Measurements from ENCODE around the gene SSRP1.
"Not testable (repeated sequence)": the region's sequence is repeated elsewhere in the genome, so short reads cannot be mapped to it uniquely, and the experiment has no call there.

SSRP1 gene

GRCh38 chr11:57336856-57337255 is 1.2 kb upstream of the SSRP1 start:
- not testable (repeated sequence) for DNase-seq (ENCODE audit: low read depth in 2 of 2)

DNA sequence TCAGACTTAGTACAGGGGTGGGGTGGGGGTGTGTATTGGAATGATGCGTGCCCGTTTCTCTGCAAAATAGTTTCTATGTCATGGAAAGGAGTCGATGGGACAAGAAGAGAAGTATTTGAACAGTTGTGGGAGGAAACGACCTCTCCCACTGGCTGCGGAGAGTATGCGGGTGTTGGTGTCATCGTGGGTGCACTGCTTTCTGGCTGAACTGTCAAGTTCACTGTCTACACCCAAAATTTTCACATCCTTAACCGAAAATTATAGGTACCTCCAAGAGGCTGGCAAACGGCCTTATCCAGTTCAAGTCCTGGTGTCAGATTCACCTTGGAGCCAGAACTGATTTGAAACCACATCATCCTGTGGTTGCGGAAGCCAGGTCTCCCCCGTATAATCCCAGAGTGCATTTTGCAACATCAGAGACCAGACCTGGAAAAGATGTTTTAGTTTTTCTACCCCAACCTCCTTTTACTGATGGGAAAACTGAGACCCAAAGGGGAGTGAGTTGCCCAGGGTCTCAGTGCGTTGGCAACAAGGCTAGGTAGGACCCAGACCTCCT is 497 bp upstream of the SSRP1 start:
- no peak for DNase-seq (ENCODE audit: low read depth in 2 of 2)

GRCh38 chr11:57335023-57335342 is 709 bp downstream of the SSRP1 start:
- DNase-seq (ENCODE audit: low read depth in 2 of 2), result no peak

DNA sequence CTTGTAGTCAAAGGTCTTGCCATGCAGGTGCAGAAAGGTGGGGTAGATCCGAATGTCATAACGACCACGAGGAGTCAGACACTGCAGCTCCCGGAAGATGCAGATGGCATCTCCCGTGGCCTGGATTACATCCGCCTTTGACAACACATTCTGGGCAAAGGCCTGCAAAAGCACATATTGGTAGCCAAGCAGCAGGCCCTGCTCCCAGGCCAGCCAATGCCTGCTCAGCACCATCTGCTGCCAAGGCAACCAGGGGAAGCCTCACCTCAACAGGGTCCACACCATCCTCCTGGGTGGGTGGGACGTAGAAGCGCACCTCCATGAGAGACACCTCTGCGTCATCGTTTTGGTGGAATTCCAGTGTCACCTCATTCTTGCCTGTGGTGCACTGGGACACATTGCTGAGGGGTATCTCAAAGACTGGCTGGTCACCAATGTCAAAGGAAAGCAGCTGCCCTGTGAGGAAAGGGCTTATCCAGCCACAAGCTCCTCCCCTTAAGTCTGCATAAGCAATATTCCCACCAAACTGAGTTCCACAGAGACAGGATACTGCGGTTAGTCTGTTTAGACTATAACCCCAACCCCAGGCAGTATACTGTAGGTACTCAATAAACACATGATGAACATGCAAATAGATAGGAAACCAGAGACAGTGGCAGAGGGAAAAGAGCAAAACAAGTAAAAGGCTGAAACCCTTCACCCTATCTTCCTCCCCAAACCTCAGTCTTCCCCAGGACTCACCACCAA is 2.8 kb downstream of the SSRP1 start:
- DNase-seq (ENCODE audit: low read depth in 2 of 2), result no peak

DNA sequence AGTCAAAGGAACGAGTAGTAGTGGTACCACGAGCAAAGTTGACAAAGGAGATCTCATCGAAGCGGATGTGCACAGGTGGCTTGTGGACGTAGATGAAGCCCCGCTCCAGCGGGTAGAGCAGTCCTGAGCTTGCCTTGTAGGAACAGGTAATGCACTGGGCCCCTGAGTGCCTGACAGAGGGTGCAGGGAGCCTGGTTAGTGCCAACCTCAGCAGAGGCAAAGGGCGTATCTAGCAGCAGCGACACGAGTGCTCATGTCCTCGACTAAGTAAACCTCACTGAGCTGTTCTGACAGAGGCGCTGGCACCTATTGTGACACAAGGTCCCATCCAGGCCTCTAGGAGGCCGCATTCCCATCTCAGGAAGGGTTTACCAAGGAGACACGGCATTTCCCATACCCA is 4.0 kb downstream of the SSRP1 start:
- DNase-seq (ENCODE audit: low read depth in 2 of 2), result no peak

DNA sequence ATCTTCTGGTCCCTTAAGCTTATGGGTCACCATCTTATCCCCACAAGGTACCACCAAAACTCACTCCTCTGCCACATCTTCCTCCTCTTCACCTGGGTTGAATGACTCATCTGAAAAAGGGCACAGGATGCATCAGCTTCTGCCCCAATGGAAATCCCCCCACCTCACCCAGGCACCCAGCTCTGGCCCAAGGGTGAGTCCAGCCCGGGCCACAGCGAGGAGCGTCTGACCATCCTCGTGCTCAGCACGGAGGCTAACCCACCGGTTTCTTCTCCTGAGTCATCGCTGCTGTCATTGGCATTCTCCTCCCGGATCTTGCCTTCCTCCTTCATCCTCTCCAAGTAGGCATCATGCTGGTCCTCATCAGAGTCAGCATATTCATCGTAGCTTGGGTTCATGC is 5.7 kb downstream of the SSRP1 start:
- no peak for DNase-seq (ENCODE audit: low read depth in 2 of 2)

- DNase-seq (ENCODE audit: low read depth in 2 of 2), result no peak
Observed at GRCh38 chr11:57327721-57328120, 8.0 kb downstream of the SSRP1 start.

DNA sequence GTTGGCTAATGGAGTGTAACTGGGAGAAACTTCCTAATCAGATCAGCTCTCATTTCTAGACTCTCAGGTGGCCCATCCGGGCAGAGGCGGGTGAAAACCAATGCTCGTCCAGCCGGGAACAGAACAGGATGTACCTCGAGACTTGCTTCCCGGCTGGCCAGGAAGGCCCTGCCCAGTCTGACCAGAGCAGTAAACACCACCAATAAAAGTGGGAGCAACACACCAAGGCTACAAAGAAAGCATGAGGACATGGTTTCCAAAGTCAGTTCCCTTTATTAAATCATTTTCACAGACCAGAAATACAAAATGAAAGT is 10.0 kb downstream of the SSRP1 start:
- no peak for DNase-seq (ENCODE audit: low read depth in 2 of 2)

GRCh38 chr11:57324886-57325734 is 10.6 kb downstream of the SSRP1 start, which contains the start of gene TNKS1BP1:
Gene TNKS1BP1, minus strand, starts transcription at chr11:57324952. Its CDS starts 3,067 bp downstream, at chr11:57321885.
- DNase-seq (ENCODE audit: low read depth in 2 of 2), result peak; percentile 88 to 91

- peak in 1 of 2 donors; percentile 33 for DNase-seq (ENCODE audit: low read depth in 2 of 2)
Observed at GRCh38 chr11:57324154-57324885, 11.4 kb downstream of the SSRP1 start.

DNA sequence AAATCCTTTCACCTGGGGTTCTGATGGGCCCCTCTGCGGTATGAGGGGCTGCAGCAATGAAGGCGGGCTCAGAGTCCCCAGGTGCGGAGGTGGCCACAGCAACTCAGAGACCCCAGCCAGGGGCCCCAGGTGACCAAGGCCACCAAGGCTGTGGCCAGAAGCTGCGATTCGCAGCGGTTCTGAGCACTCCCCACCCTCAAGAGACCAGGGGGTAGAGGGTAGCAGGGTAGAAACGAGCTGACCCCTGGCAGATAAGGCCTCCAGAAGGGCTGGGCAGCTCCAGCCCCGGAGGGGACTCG is 11.9 kb downstream of the SSRP1 start:
- DNase-seq (ENCODE audit: low read depth in 2 of 2), result no peak

GRCh38 chr11:57323167-57323854 is 12.4 kb downstream of the SSRP1 start:
- no peak for DNase-seq (ENCODE audit: low read depth in 2 of 2)

DNA sequence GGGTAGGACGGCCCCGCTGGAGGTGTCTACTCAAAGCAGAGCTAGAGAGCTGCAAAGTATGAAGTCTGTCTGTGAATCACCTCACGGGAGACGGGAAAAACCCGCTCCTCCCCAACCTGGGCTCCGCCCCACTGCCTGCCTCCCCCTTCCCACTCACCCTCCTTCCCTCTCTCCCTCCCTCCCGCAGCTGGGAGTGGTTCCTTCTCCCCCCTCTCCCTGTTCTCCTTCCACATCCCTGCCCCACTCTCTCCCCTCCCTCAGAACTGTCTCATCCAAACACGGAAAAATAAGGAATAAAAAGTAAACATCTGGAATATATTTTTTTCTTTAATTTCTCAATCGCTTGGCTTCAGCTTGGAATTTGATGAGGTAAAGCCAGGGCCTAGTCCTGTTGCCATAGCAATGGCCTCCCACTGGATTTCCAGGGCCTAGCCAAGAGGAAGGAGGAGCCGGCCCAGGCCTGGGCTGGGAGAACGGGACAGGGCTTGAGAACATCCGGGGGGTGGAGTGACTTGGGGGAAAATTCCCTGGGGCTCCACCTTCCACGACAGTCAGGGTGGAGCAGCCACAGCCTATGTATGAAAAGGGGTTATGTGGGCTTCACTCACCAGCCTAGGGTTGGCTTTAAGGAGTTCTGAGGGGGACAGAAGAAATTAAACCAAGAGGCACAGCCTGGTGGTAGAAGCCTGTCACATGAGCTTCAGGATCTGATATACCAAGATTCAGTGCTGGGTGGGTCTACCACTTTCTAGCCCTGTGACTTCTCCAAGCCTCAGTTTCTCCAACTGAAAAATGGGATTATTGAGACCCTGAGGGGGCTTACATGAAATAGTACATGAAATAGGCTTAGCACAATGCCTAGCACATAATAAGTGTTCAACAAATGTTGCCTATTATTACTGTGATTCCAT is 13.2 kb downstream of the SSRP1 start:
- no peak for DNase-seq (ENCODE audit: low read depth in 2 of 2)

DNA sequence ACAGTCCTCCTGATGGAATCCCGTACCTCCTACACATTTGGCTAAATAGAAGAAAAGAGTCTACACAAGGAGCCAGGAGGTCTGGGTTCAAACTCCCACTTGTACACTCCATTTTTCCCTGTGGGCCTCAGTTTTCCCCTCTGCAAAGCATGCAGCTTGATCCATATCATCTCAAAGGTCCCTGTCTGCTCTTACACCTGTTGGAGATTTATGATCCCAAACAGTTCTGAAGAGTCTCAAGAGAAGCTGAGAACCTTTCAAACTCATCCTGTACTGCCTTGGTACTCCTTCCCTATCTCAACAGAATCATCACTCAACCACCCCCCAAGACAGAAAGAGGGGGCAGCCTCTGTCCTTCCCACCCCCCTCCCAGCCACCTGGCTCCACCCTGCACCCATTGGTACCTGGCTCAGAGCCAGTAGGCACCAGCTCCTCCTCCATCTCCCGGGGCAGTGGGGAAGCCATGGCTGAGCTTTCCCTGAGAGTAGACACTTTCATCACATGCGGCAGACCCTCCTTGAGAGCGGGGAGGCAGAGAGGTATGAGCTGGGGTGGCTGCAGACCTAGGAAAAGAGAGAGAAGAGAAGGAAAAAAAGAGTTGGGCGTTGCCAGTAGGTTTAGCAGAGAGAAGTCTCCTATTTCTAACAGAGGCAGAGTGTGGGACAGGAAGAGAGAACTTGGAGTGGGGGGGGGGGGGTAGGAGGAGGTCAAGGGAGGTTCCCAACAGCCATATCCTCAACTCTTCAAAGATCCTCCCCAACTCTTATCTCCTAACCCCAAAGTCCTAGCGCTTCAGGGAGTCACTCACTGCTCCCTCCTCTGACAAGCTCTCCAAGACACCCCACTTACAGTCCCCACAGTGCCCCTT is 14.1 kb downstream of the SSRP1 start:
- DNase-seq (ENCODE audit: low read depth in 2 of 2), result no peak

- no peak for DNase-seq (ENCODE audit: low read depth in 2 of 2)
Observed at GRCh38 chr11:57320719-57321387, 14.8 kb downstream of the SSRP1 start.

- no peak for DNase-seq (ENCODE audit: low read depth in 2 of 2)
Observed at GRCh38 chr11:57320067-57320718, 15.5 kb downstream of the SSRP1 start.

- DNase-seq (ENCODE audit: low read depth in 2 of 2), result no peak
Observed at GRCh38 chr11:57318178-57318577, 17.5 kb downstream of the SSRP1 start.

- no peak for DNase-seq (ENCODE audit: low read depth in 2 of 2)
Observed at GRCh38 chr11:57316017-57316416, 19.7 kb downstream of the SSRP1 start.

DNA sequence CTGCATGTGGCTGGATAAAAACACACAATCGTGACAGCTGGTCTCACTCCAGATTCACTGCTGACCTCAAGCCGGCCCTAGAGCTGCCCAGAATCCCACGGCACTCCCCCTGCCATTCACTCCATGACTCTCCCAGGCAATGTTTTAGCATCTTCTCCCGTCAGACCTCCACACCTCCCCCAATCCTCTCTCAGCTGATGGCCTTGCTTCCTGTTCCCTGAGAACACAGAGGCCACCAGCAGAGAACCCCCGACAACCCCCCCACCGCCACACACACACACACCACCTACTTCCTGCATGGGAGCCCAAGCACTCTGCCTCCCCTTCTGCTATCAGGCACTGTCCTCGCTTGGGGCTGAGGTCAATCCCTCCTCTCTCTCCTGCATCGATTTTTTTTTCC is 20.2 kb downstream of the SSRP1 start:
- no peak for DNase-seq (ENCODE audit: low read depth in 2 of 2)
